IMR-90 (cell line): ENCODE results near the gene ABCB9. TPM values are rescaled to one million over a fixed set of nuclear protein-coding genes. Genes with fewer than 3 reads are reported as not detected.

Experiments used
- ATAC-seq: fragments of 200-7000 bp; cut with Tn5 transposase; 2 replicates; pipeline ENCODE4 v1.9.1; 2020; ENCODE audit warnings: low read depth, mild to moderate bottlenecking, moderate library complexity
- BruUV-seq: library from RNA; stranded (reverse); fragments of 400-500 nt; replicated peaks from 2 replicates; lab custom pipeline; 2021; lab: Mats Ljungman, UMichigan
- CTCF ChIA-PET: fragments of 300-600 bp; formaldehyde crosslinking; extraction: SDS; loops from one replicate; lab custom pipeline; 2021; ENCODE audit warnings: antibody characterized with exemption; lab: Yijun Ruan, JAX
- POLR2A ChIA-PET: fragments of 300-600 bp; sonication (Branson Sonifier 250); formaldehyde crosslinking; loops from one replicate; lab custom pipeline; 2022; ENCODE audit warnings: antibody characterized with exemption; ENCODE audit not compliant: unreplicated experiment; lab: Charles Lee
- DNase-seq: peaks from one replicate; pipeline ENCODE4 v3.0.0; 2013
- H2AFZ ChIP-seq: replicated peaks from 2 replicates; pipeline ENCODE3; 2013; ENCODE audit warnings: low read length, mild to moderate bottlenecking; ENCODE audit not compliant: poor library complexity
- H2AK5ac ChIP-seq: 2 replicates; pipeline ENCODE4 v1.6.1; 2013; ENCODE audit warnings: low read depth, low read length, inconsistent platforms
- H2AK9ac ChIP-seq: replicated peaks from 2 replicates; pipeline ENCODE3; 2013; ENCODE audit warnings: mild to moderate bottlenecking, low read depth, low read length, moderate library complexity; ENCODE audit not compliant: poor library complexity
- H2BK120ac ChIP-seq: 2 replicates; pipeline ENCODE4 v1.6.1; 2013; ENCODE audit warnings: low read depth, low read length, inconsistent platforms
- H2BK15ac ChIP-seq: 3 replicates; pipeline ENCODE4 v1.6.1; 2013; ENCODE audit warnings: low read depth, low read length, inconsistent platforms
- H2BK20ac ChIP-seq: 2 replicates; pipeline ENCODE4 v1.6.1; 2013; ENCODE audit warnings: low read depth, mild to moderate bottlenecking, inconsistent platforms, low read length, moderate library complexity
- H2BK5ac ChIP-seq: 2 replicates; pipeline ENCODE4 v1.6.1; 2013; ENCODE audit warnings: mild to moderate bottlenecking, low read depth, low read length, inconsistent platforms; ENCODE audit not compliant: poor library complexity, severe bottlenecking
- H3K14ac ChIP-seq: replicated peaks from 2 replicates; pipeline ENCODE4 v1.6.1; 2013; ENCODE audit warnings: low read depth, low read length, inconsistent platforms
- H3K18ac ChIP-seq: 2 replicates; pipeline ENCODE4 v1.6.1; 2013; ENCODE audit warnings: low read depth, low read length, control low read depth
- H3K23ac ChIP-seq: 2 replicates; pipeline ENCODE4 v1.6.1; 2013; ENCODE audit warnings: low read depth, low read length, inconsistent platforms
- H3K27ac ChIP-seq: 2 replicates; pipeline ENCODE4 v1.5.1; 2013; ENCODE audit warnings: mild to moderate bottlenecking, control low read depth, low read length; ENCODE audit not compliant: insufficient read depth
- H3K27me3 ChIP-seq: 2 replicates; pipeline ENCODE4 v1.6.1; 2013; ENCODE audit warnings: low read length; ENCODE audit not compliant: control insufficient read depth, insufficient read depth
- H3K36me3 ChIP-seq: 2 replicates; pipeline ENCODE4 v1.6.1; 2013; ENCODE audit warnings: low read length, mixed read lengths; ENCODE audit not compliant: control insufficient read depth, insufficient read depth
- H3K4ac ChIP-seq: 2 replicates; pipeline ENCODE4 v1.6.1; 2013; ENCODE audit warnings: low read depth, low read length, inconsistent platforms
- H3K4me1 ChIP-seq: 2 replicates; pipeline ENCODE4 v1.6.1; 2013; ENCODE audit warnings: low read length, mixed read lengths; ENCODE audit not compliant: control insufficient read depth, insufficient read depth
- H3K4me2 ChIP-seq: 2 replicates; pipeline ENCODE4 v1.6.1; 2013; ENCODE audit warnings: low read depth, mild to moderate bottlenecking, control low read depth, low read length, moderate library complexity
- H3K4me3 ChIP-seq: 2 replicates; pipeline ENCODE4 v1.5.1; 2013; ENCODE audit warnings: low read depth, mild to moderate bottlenecking, control low read depth, low read length, moderate library complexity; ENCODE audit not compliant: insufficient read depth
- H3K56ac ChIP-seq: 2 replicates; pipeline ENCODE4 v1.6.1; 2013; ENCODE audit warnings: low read length, inconsistent platforms; ENCODE audit not compliant: insufficient read depth; ENCODE audit errors: extremely low read depth
- H3K79me1 ChIP-seq, 2 experiments: 2 replicates each; pipeline ENCODE4 v1.6.1; 2013; ENCODE audit warnings: low read length in 2 of 2, inconsistent platforms in 1 of 2, low read depth in 1 of 2
- H3K9ac ChIP-seq: 2 replicates; pipeline ENCODE4 v1.6.1; 2013; ENCODE audit warnings: low read depth, low read length, control low read depth
- H3K9me1 ChIP-seq: 2 replicates; pipeline ENCODE4 v1.6.1; 2013; ENCODE audit warnings: low read length, inconsistent platforms; ENCODE audit not compliant: insufficient read depth
- H3K9me3 ChIP-seq: 2 replicates; pipeline ENCODE4 v1.6.1; 2013; ENCODE audit warnings: low read length; ENCODE audit not compliant: control insufficient read depth, insufficient read depth
- H4K20me1 ChIP-seq: 2 replicates; pipeline ENCODE4 v1.6.1; 2013; ENCODE audit warnings: low read length, inconsistent platforms; ENCODE audit not compliant: insufficient read depth
- H4K5ac ChIP-seq: 2 replicates; pipeline ENCODE4 v1.6.1; 2013; ENCODE audit warnings: mild to moderate bottlenecking, low read depth, low read length, control low read depth
- H4K8ac ChIP-seq, 2 experiments: 2 replicates each; pipeline ENCODE4 v1.6.1; 2013; ENCODE audit warnings: low read depth in 2 of 2, low read length in 2 of 2, control low read depth in 1 of 2, inconsistent platforms in 1 of 2
- H4K91ac ChIP-seq: 2 replicates; pipeline ENCODE4 v1.6.1; 2013; ENCODE audit warnings: low read depth, low read length, inconsistent platforms; ENCODE audit not compliant: insufficient read depth
- MAZ ChIP-seq: IDR thresholded peaks from 2 replicates; pipeline ENCODE4 v1.6.1; 2012; ENCODE audit warnings: low read depth, mild to moderate bottlenecking, low read length, improper control_type of control experiment, moderate library complexity, borderline replicate concordance
- NFE2L2 ChIP-seq: fragments of 150-350 bp; IDR thresholded peaks from 2 replicates; pipeline ENCODE4 v1.6.1; 2016; ENCODE audit warnings: low read depth, mild to moderate bottlenecking, low read length
- POLR2A ChIP-seq: IDR thresholded peaks from 2 replicates; pipeline ENCODE4 v1.6.1; 2012; ENCODE audit warnings: mild to moderate bottlenecking, low read depth, low read length
- WGBS, 2 experiments: methylation state at CpG; one replicate each; pipeline versions ENCODE4 v1.1.5 to v1.1.7; 2013; ENCODE audit warnings: missing lambda C conversion rate in 2 of 2; ENCODE audit not compliant: insufficient read length in 1 of 2; ENCODE audit errors: extremely low coverage in 2 of 2; 5-methylcytosine and 5-hydroxymethylcytosine counted together
- dilution Hi-C: fragments of 300-500 bp; cut with HindIII; formaldehyde crosslinking; loops from one replicate; pipeline ENCODE4 v1.14.3; 2018; ENCODE audit warnings: low sequenced_read_pairs; ENCODE audit not compliant: unreplicated experiment
- in situ Hi-C: fragments of 300-500 bp; cut with MboI; formaldehyde crosslinking; loops from 3 replicates; pipeline ENCODE4 v1.14.3; 2019; ENCODE audit warnings: low sequenced_read_pairs, inconsistent platforms, mixed read lengths
- intact Hi-C: fragments of 100-400 bp; cut with micrococcal nuclease; formaldehyde crosslinking; loops from 2 replicates; pipeline ENCODE4 v1.10.0; 2022
- polyA plus RNA-seq, 3 experiments: library from polyadenylated mRNA; depleted of rRNA; stranded (reverse); fragments of >200 nt; gene quantifications; 2 replicates each; pipeline ENCODE4 v1.2.3, GENCODE V29; 2012; ENCODE audit warnings: low replicate concordance in 1 of 3
- total RNA-seq: library from RNA; depleted of rRNA; stranded (reverse); fragments of >200 nt; gene quantifications from 2 replicates; pipeline ENCODE4 v1.2.3, GENCODE V29; 2012

ABCB9 gene
- total and polyA plus RNA-seq, 2 of the 4 experiments (the other 2 are of a cell fraction): 5.6 to 8.3 TPM

DNA sequence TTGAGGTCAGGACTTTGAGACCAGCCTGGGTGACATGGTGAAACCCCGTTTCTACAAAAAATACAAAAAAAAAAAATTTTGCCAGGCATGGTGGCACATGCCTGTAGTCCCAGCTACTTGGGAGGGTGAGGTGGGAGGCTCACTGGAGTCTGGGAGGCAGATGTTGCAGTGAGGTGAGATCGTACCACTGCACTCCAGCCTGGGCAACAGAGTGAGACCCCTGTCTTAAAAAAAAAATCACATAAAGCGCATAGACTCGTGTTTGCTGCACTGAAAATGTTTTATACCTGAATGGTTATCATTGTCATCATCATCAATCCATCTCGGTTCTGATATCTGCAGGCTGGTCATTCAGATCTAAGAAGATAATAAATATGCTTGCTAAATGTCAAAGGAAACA lies 45.6 kb downstream of the ABCB9 start:
- Histone ChIP-seq H3K4me1 (peaks cover 18% of the 10 kb centered on the region; the same call in 1 of the 2 replicates), H3K4me2 (no peak overlapping the region), H4K91ac (no peak overlapping the region), H3K27me3 (no peaks in the 10 kb centered on the region), H2BK5ac (no peak overlapping the region), H4K5ac (no peak overlapping the region), H3K9ac (no peak overlapping the region), H2BK15ac (no peak overlapping the region), H2AK5ac (no peak overlapping the region), H2AFZ (no peak overlapping the region), H4K8ac (no peak overlapping the region), H3K79me1 (no peaks in the 10 kb centered on the region), H3K18ac (no peak overlapping the region), H3K36me3 (no peaks in the 10 kb centered on the region), H3K9me1 (peaks cover 8% of the 10 kb centered on the region), H2BK20ac (no peak overlapping the region), H3K56ac (no peak overlapping the region), H3K23ac (no peak overlapping the region), H4K20me1 (no peaks in the 10 kb centered on the region; the same call in 1 of the 2 replicates), H3K4ac (no peak overlapping the region), H3K27ac (no peak overlapping the region), H2BK120ac (no peak overlapping the region), H2AK9ac (no peak overlapping the region), H3K4me3 (no peak overlapping the region), H3K14ac (no peak overlapping the region), H3K9me3 (no peaks in the 10 kb centered on the region)
- no TSS peak for BruUV-seq
- no CpG with 5 or more reads among the region's 5 CpGs for WGBS, 2 experiments
- POLR2A ChIA-PET: no interaction called here
- no peak for TF ChIP-seq MAZ
- TF ChIP-seq NFE2L2: no peak
- no peak for TF ChIP-seq POLR2A
- intact Hi-C loops: no loop called here
- CTCF ChIA-PET: no interaction called here
- in situ Hi-C loops: no loop called here
- DNase-seq: no peak
- no peak for ATAC-seq
- dilution Hi-C loops: no loop called here
